GM12865 (cell line): ENCODE data around the gene DERL2.

Experiments used
- DNase-seq: peaks from one replicate; pipeline ENCODE4 v3.0.0; 2010; ENCODE audit warnings: low read depth
- H3K4me3 ChIP-seq: 2 replicates; pipeline ENCODE4 v1.5.1; 2011; ENCODE audit warnings: mild to moderate bottlenecking, low read depth, low read length, control low read depth
- TF ChIP-seq, protein P1 (sequence below): IDR thresholded peaks from 2 replicates; pipeline ENCODE4 v1.5.1; 2011; ENCODE audit warnings: low read length, control low read depth, low read depth, inconsistent platforms; ENCODE audit not compliant: insufficient read depth; ENCODE audit errors: missing control alignments

Gene DERL2

DNA sequence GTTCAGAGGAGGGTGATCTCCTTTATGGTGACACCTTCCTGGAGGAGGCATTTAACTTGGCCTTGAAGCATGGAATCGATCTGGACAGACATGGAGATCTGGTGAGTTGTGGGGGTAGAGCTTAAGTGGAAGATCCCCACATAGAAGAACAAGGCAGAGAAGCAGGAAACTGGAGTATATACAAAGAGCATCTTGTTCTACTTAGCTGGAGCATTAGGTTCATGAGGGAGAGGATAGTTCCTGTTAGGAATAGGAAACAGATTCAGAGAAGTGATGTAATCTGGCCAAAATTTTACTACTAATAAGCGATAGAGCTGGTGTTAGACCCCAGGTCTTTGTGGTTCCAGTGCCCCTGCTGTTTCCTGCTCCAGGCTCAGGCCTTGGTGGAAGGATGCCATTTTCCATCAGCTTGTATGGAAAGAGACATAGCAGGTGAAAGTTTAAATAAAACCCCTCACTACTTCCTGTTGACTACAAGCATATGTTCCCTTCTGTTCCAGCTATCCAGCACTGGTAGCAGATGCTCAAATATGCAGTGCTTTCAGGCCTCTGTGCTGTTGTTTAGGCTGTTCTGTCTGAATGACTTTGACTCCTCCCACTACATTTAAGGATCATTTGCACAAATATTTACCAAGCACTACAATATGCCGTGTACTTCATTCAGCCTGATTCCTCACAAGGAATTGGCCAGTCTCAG is 56.6 kb downstream of the DERL2 start:
- no peak for DNase-seq
- no peak overlapping the region for H3K4me3 ChIP-seq
- TF ChIP-seq, protein P1, sequence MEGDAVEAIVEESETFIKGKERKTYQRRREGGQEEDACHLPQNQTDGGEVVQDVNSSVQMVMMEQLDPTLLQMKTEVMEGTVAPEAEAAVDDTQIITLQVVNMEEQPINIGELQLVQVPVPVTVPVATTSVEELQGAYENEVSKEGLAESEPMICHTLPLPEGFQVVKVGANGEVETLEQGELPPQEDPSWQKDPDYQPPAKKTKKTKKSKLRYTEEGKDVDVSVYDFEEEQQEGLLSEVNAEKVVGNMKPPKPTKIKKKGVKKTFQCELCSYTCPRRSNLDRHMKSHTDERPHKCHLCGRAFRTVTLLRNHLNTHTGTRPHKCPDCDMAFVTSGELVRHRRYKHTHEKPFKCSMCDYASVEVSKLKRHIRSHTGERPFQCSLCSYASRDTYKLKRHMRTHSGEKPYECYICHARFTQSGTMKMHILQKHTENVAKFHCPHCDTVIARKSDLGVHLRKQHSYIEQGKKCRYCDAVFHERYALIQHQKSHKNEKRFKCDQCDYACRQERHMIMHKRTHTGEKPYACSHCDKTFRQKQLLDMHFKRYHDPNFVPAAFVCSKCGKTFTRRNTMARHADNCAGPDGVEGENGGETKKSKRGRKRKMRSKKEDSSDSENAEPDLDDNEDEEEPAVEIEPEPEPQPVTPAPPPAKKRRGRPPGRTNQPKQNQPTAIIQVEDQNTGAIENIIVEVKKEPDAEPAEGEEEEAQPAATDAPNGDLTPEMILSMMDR = no peak

DNA sequence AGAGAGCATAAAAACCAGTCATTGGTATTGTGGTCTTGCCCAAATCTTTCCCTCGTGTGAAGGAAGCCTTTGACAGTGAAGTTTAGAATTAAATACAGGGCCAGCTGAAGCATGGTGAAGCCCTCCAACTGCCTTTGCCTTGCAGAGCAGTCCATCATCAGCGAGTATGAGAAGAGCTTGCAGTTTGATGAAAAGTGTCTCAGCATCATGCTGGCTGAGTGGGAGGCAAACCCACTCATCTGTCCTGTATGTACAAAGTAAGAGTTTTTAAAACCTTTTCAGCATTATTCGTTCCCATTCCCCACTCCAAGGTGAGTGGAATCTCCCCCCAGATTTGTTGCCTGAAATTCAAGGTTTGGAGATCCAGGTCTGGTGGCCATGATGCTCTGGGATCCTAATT is 60.2 kb downstream of the DERL2 start:
- TF ChIP-seq, protein P1 = no peak
- H3K4me3 ChIP-seq = no peak overlapping the region
- no peak for DNase-seq

DNA sequence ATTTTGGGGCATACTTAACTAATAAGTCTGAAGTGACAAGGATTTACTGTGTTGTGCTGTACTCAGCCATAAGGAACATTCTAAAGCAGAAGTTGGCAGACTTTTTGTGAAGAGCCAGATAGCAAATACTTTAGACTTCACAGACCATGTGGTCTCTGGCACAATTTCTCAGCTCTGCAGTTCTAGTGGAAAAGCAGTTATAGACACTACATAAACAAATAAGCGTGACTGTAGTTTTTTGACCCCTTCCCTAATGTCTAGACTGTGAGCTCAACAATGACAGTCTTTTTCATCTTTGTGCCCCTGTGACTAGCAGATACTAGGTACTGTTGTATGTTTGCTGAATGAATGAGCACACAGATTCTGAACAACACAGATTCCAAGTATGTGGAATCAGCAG is 61.1 kb downstream of the DERL2 start:
- no peak overlapping the region for H3K4me3 ChIP-seq
- no peak for DNase-seq
- TF ChIP-seq, protein P1 = no peak

DNA sequence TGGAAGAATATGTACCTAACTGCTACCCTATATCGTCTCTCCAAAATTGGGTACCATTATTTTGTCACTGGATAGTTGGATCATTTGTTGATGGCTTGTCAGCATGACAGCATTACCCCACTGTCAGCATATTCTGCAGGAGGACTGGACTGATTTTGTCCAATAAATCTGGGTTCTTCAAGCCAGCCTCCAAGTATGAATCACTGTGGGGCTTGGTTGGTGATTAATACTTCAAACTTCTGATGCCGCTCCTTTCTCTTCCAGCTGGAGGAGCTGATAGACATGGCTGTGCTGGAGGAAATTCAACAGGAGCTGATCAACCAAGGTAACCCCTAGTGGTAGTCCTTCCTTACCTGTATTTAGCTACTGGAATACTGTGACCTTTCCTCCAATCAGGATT is 63.5 kb downstream of the DERL2 start:
- DNase-seq = no peak
- TF ChIP-seq, protein P1 = no peak
- H3K4me3 ChIP-seq = no peak overlapping the region
